ENCODE results near the gene CEP63. TPM values are rescaled to one million over a fixed set of nuclear protein-coding genes. Genes with fewer than 3 reads are reported as not detected.

The CEP63 gene
- total RNA-seq, 3 donors from 2014 or later (not counting 1 experiment from before 2014, with no cell fraction given) = 17.9 to 25.7 (median 19.5) TPM

DNA sequence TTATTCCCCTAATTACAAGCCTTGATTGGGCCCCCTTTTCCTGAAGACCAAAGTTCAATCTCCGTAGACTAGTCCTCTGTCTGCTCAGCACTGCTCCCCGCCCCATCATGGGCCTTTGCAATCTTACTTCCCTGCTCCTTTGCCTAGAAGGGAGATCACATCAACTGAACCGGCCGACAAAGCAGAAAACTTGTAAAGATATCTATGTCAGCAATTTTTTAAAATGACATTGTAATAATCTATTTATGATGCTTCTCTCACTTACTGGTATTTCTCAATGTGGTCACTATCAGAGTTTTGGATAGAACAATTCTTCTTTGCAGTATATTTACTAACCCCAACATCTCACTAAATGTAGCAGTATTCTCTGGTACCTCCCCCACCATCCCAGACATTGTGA lies 17.3 kb upstream of the CEP63 start:
- no peak overlapping the region for H3K4me3 ChIP-seq (ENCODE audit: low read length)
- no peaks in the 10 kb centered on the region for H3K27me3 ChIP-seq (ENCODE audit: control insufficient read depth, insufficient read depth, low read length)
- DNase-seq = no peak
- H3K4me1 ChIP-seq (ENCODE audit: control insufficient read depth, insufficient read depth, low read length) = no peaks in the 10 kb centered on the region
- TF ChIP-seq, protein P1, sequence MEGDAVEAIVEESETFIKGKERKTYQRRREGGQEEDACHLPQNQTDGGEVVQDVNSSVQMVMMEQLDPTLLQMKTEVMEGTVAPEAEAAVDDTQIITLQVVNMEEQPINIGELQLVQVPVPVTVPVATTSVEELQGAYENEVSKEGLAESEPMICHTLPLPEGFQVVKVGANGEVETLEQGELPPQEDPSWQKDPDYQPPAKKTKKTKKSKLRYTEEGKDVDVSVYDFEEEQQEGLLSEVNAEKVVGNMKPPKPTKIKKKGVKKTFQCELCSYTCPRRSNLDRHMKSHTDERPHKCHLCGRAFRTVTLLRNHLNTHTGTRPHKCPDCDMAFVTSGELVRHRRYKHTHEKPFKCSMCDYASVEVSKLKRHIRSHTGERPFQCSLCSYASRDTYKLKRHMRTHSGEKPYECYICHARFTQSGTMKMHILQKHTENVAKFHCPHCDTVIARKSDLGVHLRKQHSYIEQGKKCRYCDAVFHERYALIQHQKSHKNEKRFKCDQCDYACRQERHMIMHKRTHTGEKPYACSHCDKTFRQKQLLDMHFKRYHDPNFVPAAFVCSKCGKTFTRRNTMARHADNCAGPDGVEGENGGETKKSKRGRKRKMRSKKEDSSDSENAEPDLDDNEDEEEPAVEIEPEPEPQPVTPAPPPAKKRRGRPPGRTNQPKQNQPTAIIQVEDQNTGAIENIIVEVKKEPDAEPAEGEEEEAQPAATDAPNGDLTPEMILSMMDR (IDR thresholded peaks at IDR 0.05) = no peak
- no peaks in the 10 kb centered on the region for H3K36me3 Mint-ChIP-seq
- intact Hi-C loops (cut with micrococcal nuclease) = no loop called here
- no peak overlapping the region for H3K4me3 Mint-ChIP-seq
- no peak for ATAC-seq
- no peak overlapping the region for H3K27ac Mint-ChIP-seq
- WGBS (ENCODE audit: insufficient coverage) = 99% methylated on average over 4 of the region's 4 CpGs
- no peaks in the 10 kb centered on the region for H3K4me1 Mint-ChIP-seq
- no peaks in the 10 kb centered on the region for H3K36me3 ChIP-seq (ENCODE audit: control insufficient read depth, insufficient read depth, low read length)
- H3K9me3 ChIP-seq (ENCODE audit: control insufficient read depth, insufficient read depth, low read length) = no peaks in the 10 kb centered on the region
- H3K27ac ChIP-seq (ENCODE audit: low read length) = no peak overlapping the region
- no peaks in the 10 kb centered on the region for H3K9me3 Mint-ChIP-seq
- no peaks in the 10 kb centered on the region for H3K27me3 Mint-ChIP-seq (ENCODE audit: low read depth in 2 of 2)

DNA sequence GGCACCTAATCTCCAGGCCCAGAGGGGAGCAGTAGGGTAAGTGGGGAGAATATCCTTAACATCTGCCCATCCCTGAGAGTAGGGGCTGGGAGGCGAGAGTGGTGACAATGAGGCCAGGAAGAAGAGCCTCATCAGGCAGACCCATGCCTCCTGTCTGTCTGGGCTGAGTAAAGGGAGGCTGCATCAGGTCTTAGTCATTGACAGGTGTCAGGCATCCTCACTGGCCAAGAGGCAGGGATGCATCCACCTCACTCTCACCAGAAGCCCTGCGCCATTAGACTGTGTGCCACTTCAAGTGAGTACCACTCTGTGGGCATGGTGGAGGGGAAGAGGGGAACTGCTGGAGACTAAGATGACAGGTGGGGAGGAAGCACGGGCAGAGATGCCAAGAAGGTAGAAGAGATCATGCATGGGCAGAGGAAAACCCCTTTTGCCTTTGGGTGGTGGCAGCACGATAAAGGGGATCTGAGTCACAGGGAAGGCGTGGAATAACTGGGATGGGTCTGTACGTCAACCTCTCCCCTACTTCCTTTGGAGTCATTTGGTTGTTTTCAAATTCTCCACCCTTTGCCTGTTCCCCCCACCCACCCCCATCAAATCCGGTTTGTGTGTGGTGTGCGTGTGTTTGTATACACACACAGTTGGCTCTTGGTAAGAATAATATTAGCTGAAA lies 14.2 kb upstream of the CEP63 start:
- DNase-seq (no peak), ATAC-seq (no peak)
- H3K27me3 ChIP-seq (ENCODE audit: control insufficient read depth, insufficient read depth, low read length) = no peaks in the 10 kb centered on the region
- TF ChIP-seq, protein P1 (IDR thresholded peaks at IDR 0.05) = no peak
- H3K4me1 Mint-ChIP-seq = no peaks in the 10 kb centered on the region
- H3K36me3 Mint-ChIP-seq = no peaks in the 10 kb centered on the region
- no peak overlapping the region for H3K4me3 Mint-ChIP-seq
- no peak overlapping the region for H3K4me3 ChIP-seq (ENCODE audit: low read length)
- no peaks in the 10 kb centered on the region for H3K27me3 Mint-ChIP-seq (ENCODE audit: low read depth in 2 of 2)
- intact Hi-C loops (cut with micrococcal nuclease) = loop anchor here (5.0 kb wide), 1 partner anchor 539 kb away; no protein-coding TSS in a partner anchor
- no peak overlapping the region for H3K27ac ChIP-seq (ENCODE audit: low read length)
- H3K9me3 ChIP-seq (ENCODE audit: control insufficient read depth, insufficient read depth, low read length) = no peaks in the 10 kb centered on the region
- H3K9me3 Mint-ChIP-seq = no peaks in the 10 kb centered on the region
- peaks cover 13% of the 10 kb centered on the region for H3K36me3 ChIP-seq (ENCODE audit: control insufficient read depth, insufficient read depth, low read length)
- H3K27ac Mint-ChIP-seq = no peak overlapping the region
- 87% methylated on average over 6 of the region's 8 CpGs for WGBS (ENCODE audit: insufficient coverage)
- no peaks in the 10 kb centered on the region for H3K4me1 ChIP-seq (ENCODE audit: control insufficient read depth, insufficient read depth, low read length)

DNA sequence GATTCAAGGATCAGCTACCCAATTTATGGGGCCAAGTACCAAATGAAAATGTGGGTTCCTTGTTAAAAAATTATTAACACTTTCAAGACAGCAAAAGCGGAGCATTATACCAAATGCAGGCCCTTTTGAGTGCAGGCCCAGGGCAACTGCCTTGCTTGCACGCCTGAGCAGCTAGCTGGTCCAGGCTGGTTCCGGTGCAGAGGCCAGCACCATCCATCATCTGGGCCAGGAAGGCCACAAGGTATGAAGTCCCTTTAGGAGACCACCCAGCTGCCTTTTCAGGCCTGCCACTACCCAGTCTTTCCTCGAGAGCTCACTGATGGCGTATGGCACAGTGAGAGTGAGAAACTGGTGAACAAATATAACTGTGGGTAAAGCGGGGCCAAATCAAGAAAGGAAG lies 13.0 kb upstream of the CEP63 start:
- Mint-ChIP-seq H3K4me3 (no peak overlapping the region), H3K27me3 (ENCODE audit: low read depth in 2 of 2) (no peaks in the 10 kb centered on the region), H3K4me1 (no peaks in the 10 kb centered on the region), H3K36me3 (peaks cover 7% of the 10 kb centered on the region), H3K27ac (no peak overlapping the region), H3K9me3 (no peaks in the 10 kb centered on the region)
- Histone ChIP-seq H3K9me3 (ENCODE audit: control insufficient read depth, insufficient read depth, low read length) (no peaks in the 10 kb centered on the region), H3K4me3 (ENCODE audit: low read length) (no peak overlapping the region), H3K4me1 (ENCODE audit: control insufficient read depth, insufficient read depth, low read length) (no peaks in the 10 kb centered on the region), H3K36me3 (ENCODE audit: control insufficient read depth, insufficient read depth, low read length) (peaks cover 24% of the 10 kb centered on the region), H3K27me3 (ENCODE audit: control insufficient read depth, insufficient read depth, low read length) (no peaks in the 10 kb centered on the region), H3K27ac (ENCODE audit: low read length) (no peak overlapping the region)
- WGBS (ENCODE audit: insufficient coverage) = over 99% methylated on average over 6 of the region's 6 CpGs
- TF ChIP-seq, protein P1 (IDR thresholded peaks at IDR 0.05) = no peak
- no peak for DNase-seq
- intact Hi-C loops (cut with micrococcal nuclease) = loop anchor here (5.0 kb wide), 1 partner anchor 541 kb away; no protein-coding TSS in a partner anchor
- no peak for ATAC-seq

All from natural killer cell (primary cell).